ENCODE data around the gene PBX1.

DNA sequence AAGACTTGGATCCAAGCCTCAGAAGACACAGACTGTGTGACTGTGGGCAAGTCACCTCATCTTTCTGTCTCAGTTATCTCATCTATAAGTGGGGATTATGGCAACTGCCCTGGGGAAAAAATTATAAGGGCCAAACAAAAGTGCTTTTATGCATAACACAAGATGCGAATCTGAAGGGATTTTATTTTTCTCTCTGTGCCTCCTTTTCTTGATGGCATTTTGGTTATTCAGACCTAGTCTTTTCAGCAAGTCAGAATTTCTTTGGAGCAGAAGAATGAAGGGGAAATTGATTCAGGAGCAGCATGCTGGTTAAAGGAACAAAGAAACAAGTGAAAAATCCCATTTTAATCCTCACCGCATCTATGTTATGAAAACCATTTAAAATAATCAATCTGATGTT lies 86.9 kb downstream of the PBX1 start:
- no peak for TF ChIP-seq POLR2AphosphoS5 (IDR thresholded peaks at IDR 0.05; ENCODE audit: low read depth, low read length)
- no peak for TF ChIP-seq REST (IDR thresholded peaks at IDR 0.05; ENCODE audit: insufficient read depth in 1 of 2, low read depth in 2 of 2, low read length in 2 of 2)
- TF ChIP-seq FOXP2 (optimal IDR thresholded peaks at IDR 0.05; ENCODE audit: borderline replicate concordance, extremely low read depth, extremely low read length, insufficient read depth) = no peak
- no peak for TF ChIP-seq SIN3A (IDR thresholded peaks at IDR 0.05; ENCODE audit: borderline replicate concordance, insufficient read depth, low read length)
